HCT116 (cell line): Measurements from ENCODE around the gene GABRA5.

Experiments used
- EGR1 ChIP-seq: IDR thresholded peaks from 2 replicates; pipeline ENCODE4 v1.6.1; 2012; ENCODE audit warnings: low read depth
- EZH2 ChIP-seq: fragments of 200-600 bp; sonication (generic); IDR thresholded peaks from 2 replicates; pipeline ENCODE4 v1.6.1; 2017; ENCODE audit warnings: antibody characterized with exemption, mixed run types
- EZH2phosphoT487 ChIP-seq: fragments of 200-600 bp; IDR thresholded peaks from 2 replicates; pipeline ENCODE4 v1.6.1; 2018; ENCODE audit warnings: antibody characterized with exemption, borderline replicate concordance
- POLR2A ChIP-seq: IDR thresholded peaks from 2 replicates; pipeline ENCODE4 v1.7.0; 2011; ENCODE audit warnings: borderline replicate concordance; ENCODE audit not compliant: insufficient read depth, insufficient read length; ENCODE audit errors: extremely low read depth
- POLR2AphosphoS5 ChIP-seq: IDR thresholded peaks from 2 replicates; pipeline ENCODE4 v1.6.1; 2011; ENCODE audit warnings: mild to moderate bottlenecking, low read depth, low read length, moderate library complexity
- RAD21 ChIP-seq: IDR thresholded peaks from 2 replicates; pipeline ENCODE4 v1.6.1; 2012; ENCODE audit warnings: low read depth, mild to moderate bottlenecking
- SIN3A ChIP-seq: IDR thresholded peaks from 2 replicates; pipeline ENCODE4 v1.6.1; 2012; ENCODE audit warnings: low read depth
- SRF ChIP-seq: IDR thresholded peaks from 2 replicates; pipeline ENCODE4 v1.6.1; 2012; ENCODE audit warnings: low read depth
- TCF7L2 ChIP-seq: IDR thresholded peaks from 2 replicates; pipeline ENCODE4 v1.7.0; 2011; ENCODE audit warnings: borderline replicate concordance, inconsistent platforms; ENCODE audit not compliant: insufficient read depth, insufficient read length; ENCODE audit errors: extremely low read depth
- YY1 ChIP-seq: IDR thresholded peaks from 2 replicates; pipeline ENCODE4 v1.6.1; 2011; ENCODE audit warnings: low read length, low read depth, moderate library complexity, mild to moderate bottlenecking; ENCODE audit not compliant: insufficient replicate concordance; ENCODE audit errors: extremely low read depth
- ZNF274 ChIP-seq: fragments of 200-500 bp; sonication (Bioruptor generic); IDR thresholded peaks from 2 replicates; pipeline ENCODE4 v1.6.1; 2014; ENCODE audit warnings: mild to moderate bottlenecking, low read depth, low read length, inconsistent platforms
- TF ChIP-seq, protein P1 (sequence below), 3 experiments: fragments of 200-600 bp in 1 of 3; sonication (generic) in 1 of 3; IDR thresholded peaks in 2 of 3; conservative IDR thresholded peaks in 1 of 3; 2 replicates each; pipeline ENCODE4 v1.5.1; 2012 to 2017; ENCODE audit warnings: low read depth in 2 of 3, low read length in 2 of 3, antibody characterized with exemption in 1 of 3, borderline replicate concordance in 1 of 3, control low read depth in 1 of 3, mild to moderate bottlenecking in 1 of 3, mixed read lengths in 1 of 3, mixed run types in 1 of 3, moderate library complexity in 1 of 3; ENCODE audit not compliant: insufficient read depth in 1 of 3
- TF ChIP-seq, protein P2 (sequence below): IDR thresholded peaks from 2 replicates; pipeline ENCODE4 v1.6.1; 2012
- TF ChIP-seq, protein P3 (sequence below): IDR thresholded peaks from 2 replicates; pipeline ENCODE4 v1.6.1; 2012; ENCODE audit warnings: low read depth

DNA sequence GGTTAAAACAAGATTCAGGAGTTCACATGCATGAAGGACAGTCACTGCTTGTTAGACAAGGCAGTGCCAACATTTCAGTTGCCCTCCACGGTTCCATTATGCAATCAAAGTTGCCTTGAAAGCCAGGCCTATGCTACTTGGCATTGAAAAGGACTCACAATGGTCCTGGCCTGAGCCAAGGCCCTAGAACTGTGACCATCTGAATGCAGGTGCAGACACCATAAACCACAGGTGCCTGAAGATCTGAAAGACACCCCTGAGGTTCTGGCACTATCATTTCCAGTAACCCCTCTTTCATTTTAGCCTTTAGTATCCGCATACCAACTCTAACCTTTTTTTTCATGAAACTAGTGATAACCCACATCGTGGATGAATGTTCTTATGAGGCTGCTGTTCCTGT, 2.8 kb downstream of the GABRA5 start:
- TF ChIP-seq, protein P1, sequence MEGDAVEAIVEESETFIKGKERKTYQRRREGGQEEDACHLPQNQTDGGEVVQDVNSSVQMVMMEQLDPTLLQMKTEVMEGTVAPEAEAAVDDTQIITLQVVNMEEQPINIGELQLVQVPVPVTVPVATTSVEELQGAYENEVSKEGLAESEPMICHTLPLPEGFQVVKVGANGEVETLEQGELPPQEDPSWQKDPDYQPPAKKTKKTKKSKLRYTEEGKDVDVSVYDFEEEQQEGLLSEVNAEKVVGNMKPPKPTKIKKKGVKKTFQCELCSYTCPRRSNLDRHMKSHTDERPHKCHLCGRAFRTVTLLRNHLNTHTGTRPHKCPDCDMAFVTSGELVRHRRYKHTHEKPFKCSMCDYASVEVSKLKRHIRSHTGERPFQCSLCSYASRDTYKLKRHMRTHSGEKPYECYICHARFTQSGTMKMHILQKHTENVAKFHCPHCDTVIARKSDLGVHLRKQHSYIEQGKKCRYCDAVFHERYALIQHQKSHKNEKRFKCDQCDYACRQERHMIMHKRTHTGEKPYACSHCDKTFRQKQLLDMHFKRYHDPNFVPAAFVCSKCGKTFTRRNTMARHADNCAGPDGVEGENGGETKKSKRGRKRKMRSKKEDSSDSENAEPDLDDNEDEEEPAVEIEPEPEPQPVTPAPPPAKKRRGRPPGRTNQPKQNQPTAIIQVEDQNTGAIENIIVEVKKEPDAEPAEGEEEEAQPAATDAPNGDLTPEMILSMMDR (IDR thresholded peaks at IDR 0.05 in 2 of 3, conservative IDR thresholded peaks at IDR 0.05 in 1 of 3; ENCODE audit: borderline replicate concordance in 1 of 3, insufficient read depth in 1 of 3, low read depth in 2 of 3, low read length in 2 of 3): no peak
- TF ChIP-seq POLR2A: no peak
- no peak for TF ChIP-seq POLR2AphosphoS5
- no peak for TF ChIP-seq EZH2phosphoT487
- TF ChIP-seq EZH2: no peak
- no peak for TF ChIP-seq YY1
- TF ChIP-seq ZNF274: no peak
- TF ChIP-seq SRF: no peak
- TF ChIP-seq, protein P2, sequence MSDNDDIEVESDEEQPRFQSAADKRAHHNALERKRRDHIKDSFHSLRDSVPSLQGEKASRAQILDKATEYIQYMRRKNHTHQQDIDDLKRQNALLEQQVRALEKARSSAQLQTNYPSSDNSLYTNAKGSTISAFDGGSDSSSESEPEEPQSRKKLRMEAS: no peak
- TF ChIP-seq, protein P3, sequence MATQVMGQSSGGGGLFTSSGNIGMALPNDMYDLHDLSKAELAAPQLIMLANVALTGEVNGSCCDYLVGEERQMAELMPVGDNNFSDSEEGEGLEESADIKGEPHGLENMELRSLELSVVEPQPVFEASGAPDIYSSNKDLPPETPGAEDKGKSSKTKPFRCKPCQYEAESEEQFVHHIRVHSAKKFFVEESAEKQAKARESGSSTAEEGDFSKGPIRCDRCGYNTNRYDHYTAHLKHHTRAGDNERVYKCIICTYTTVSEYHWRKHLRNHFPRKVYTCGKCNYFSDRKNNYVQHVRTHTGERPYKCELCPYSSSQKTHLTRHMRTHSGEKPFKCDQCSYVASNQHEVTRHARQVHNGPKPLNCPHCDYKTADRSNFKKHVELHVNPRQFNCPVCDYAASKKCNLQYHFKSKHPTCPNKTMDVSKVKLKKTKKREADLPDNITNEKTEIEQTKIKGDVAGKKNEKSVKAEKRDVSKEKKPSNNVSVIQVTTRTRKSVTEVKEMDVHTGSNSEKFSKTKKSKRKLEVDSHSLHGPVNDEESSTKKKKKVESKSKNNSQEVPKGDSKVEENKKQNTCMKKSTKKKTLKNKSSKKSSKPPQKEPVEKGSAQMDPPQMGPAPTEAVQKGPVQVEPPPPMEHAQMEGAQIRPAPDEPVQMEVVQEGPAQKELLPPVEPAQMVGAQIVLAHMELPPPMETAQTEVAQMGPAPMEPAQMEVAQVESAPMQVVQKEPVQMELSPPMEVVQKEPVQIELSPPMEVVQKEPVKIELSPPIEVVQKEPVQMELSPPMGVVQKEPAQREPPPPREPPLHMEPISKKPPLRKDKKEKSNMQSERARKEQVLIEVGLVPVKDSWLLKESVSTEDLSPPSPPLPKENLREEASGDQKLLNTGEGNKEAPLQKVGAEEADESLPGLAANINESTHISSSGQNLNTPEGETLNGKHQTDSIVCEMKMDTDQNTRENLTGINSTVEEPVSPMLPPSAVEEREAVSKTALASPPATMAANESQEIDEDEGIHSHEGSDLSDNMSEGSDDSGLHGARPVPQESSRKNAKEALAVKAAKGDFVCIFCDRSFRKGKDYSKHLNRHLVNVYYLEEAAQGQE: no peak
- no peak for TF ChIP-seq SIN3A
- TF ChIP-seq RAD21: no peak
- no peak for TF ChIP-seq EGR1
- TF ChIP-seq TCF7L2: no peak
